Measurements from ENCODE around the gene FGF5. TPM values are rescaled to one million over a fixed set of nuclear protein-coding genes. Genes with fewer than 3 reads are reported as not detected.
"Not testable (repeated sequence)": the region's sequence is repeated elsewhere in the genome, so short reads cannot be mapped to it uniquely, and the experiment has no call there.

FGF5 gene
- polyA plus RNA-seq, 12 donors = 0.47 to 2.4 (median 1.4) TPM; not detected in 1

DNA sequence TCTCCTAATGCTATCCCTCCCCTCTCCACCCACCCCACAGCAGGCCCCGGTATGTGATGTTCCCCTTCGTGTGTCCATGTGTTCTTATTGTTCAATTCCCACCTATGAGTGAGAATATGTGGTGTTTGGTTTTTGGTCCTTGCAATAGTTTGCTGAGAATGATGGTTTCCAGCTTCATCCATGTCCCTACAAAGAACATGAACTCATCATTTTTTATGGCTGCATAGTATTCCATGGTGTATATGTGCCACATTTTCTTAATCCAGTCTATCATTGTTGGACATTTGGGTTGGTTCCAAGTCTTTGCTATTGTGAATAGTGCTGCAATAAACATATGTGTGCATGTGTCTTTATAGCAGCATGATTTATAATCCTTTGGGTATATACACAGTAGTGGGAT lies 24.2 kb downstream of the FGF5 start:
- not testable (repeated sequence) for DNase-seq

DNA sequence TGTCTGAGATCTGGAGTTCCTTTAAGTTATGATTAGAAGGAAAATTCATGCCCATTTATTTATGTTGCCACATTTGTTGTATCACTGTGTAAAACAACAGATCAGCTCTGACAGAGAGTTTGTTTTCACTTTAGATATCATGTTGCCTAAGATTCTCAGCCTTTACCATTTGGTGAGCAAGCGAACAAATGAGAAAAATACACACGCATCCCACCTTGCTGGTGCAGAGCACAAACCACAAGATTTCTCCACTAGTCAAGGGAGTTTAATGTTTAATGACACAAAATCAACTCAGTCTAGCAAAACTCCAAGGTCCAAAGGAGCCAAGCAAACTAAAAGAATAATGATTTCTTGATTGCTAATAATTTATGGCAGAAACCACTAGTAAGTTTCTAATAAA lies 27.7 kb downstream of the FGF5 start:
- DNase-seq = no peak

DNA sequence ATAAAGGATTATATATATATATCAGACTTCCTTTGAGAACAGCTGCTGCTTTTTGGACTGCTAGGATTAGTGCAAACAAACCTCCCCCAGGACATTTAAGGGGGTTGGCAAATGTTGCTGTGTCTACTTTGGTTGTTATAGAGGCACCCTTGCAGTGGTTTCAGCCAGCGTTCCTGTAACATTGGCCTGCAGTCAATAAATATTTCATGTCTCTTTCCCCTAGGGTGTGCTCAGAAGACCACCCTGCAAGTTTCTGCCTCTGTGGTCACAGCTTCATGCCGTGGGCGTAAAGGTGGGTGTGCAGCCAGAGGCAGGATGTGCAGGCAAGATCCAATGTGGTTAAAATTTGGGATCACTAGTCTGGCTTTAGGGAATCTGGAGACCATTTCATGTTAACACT lies 28.9 kb downstream of the FGF5 start:
- DNase-seq = no peak

DNA sequence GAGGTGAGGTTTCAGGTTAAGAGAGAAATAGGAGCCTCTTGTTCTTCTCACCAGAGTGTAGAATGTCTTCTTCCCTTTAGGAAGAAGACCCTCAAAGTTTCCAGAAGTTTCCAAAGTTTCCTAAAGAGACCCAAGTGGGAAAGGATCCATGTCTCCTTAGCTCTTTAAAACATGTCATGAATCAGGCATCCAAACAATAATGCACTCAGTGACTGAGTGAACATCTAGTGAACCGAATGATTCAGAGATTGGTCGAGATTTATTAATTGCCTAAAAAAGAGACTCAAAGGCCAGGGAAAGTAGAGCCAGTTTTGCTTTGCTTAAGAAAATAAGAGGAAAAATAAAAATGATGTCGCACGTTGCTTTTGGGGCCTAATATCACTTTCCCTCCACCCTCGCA lies 29.4 kb downstream of the FGF5 start:
- DNase-seq = no peak

DNA sequence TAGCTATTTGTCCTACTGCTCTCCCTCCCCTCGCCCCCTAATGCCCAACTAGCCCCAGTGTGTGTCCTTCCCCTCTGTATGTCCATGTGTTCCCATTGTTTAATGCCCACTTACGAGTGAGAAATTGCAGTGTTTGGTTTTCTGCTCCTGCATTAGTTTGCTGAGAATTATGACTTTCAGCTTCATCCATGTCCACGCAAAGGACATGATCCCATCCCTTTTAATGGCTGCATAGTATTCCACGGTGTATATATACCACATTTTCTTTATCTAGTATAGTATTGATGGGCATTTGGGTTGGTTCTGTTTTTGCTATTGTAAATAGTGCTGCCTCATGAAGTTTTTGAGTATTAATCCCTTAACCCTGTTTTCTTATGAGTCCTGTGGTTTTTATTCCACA lies 35.4 kb downstream of the FGF5 start:
- no peak for DNase-seq

DNA sequence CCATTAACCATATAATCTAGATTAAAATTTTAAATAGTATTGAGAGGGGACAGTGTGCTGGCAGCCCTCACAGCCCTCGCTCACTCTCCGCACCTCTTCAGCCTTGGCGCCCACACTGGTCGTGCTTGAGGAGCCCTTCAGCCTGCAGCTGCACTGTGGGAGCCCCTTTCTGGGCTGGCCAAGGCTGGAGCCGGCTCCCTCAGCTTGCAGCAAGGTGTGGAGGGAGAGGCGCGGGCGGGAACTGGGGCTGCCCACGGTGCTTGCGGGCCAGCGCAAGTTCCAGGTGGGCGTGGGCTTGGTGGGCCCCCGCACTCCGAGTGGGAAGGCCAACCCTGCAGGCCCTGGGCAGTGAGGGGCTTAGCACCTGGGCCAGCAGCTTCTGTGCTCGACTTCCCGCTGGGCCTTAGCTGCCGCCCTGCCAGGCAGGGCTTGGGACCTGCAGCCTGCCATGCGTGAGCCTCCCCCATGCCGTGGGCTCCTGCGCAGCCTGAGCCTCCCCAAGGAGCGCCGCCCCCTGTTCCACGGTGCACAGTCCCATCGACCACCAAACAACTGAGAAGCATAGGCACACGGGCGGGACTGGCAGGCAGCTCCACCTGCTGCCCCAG lies 36.3 kb downstream of the FGF5 start:
- no peak for DNase-seq

DNA sequence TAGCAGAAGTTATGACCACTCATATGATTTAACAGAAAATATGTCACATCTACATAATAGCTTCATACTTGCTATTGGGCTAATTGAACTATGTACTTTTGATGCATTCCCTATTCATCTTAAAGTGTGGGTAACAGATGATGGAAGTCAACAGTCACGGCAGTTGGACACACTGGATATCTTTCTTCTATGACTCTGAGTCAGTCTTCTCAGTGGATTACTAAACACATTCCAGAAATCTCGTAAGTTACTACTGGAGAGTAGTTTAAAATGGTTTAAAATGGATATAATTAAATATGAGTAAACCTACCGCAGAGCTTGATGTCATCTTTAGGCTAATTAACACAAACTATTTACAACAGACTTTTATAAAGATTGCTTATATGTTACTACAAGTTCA lies 39.0 kb downstream of the FGF5 start:
- no peak for DNase-seq

DNA sequence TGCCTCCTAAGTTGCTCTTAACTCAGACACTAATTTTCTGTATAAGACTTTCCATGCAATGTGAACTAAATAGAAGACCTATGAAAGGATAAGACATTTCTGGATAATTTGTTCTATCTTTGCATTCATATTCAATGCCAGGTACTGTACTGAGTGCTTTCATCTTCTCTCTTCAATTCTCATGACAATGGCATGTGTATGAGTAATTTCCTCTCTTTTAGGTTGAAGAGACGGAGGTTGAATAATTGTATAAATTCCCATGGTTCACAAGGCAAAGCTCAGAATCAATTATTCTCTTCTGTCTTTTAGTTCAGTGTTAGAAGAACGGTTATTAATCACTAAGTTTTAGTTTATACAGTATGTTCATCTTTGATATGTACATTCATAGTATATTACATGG lies 39.8 kb downstream of the FGF5 start:
- no peak for DNase-seq

DNA sequence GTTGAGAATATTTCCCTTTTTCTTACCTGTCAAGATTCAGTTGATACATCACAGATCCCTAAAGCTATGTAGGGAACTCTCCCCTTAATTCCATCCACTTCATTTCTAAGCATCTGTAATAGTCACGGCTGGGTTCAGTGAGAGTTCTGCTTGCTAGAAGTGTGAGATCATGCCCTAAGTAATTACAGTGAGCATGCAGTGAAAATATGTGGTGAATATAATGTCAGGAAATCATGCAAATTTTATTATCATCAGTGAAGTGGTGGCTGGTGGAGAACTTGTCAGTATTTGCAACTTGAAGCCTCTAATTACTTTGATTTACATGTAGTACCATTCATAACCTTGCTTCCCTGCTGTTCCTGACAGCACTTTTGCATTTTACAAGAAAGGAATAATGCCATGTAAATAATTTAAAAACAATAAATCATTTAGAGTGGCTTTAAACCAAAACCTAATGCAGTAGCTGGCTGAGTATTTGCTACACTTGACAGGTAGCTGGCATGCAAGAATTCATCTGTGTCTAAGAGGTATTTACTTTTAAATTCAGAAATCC lies 40.8 kb downstream of the FGF5 start:
- no peak for DNase-seq

DNA sequence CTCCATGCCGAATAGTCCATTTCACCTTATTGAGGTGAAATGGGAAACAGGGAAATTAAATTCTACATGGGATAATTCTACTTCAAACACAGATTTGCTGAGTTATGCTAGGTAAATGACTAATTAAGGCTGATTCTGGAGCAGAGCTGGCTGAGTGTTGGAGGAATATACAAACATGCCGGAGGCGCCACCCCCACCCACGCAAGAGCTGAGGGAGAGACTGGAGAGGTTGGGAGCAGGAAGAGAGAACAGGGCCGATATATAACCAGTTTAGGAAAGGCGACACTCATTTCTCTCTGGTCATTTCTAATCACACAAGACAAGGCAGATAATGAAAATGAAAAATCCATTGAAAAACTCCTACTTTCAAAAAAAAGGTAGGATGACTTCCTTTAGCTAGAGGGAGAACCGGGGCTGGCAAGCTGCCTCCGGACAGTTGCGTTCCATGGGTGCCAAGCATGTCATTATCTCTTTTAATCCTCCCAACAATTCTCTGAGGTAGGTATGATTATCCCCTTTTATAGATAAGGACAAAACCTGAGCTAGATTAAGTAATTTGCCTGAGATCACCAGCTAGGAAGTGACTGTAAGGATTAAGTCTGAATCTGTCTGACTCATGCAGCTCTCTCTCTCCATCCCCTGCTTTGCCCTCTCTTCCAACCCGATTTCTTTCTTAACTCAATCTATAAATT lies 41.5 kb downstream of the FGF5 start:
- DNase-seq = no peak

DNA sequence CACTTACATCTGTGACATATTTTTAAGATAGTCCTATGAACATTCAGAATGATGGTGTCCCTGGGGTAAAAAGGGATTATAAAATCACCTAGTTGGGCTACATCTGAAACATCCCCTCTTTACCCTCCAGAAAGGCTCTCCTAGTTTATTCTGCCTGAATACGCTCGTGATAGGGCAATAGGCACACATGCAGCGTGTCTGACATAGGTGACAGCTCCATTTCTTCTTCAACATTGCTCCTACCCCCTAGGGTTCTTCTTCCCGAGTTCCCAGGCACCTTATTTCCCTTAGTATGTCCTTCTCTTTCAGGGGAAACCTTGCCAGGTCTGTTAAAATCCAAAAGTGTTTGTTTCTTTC lies 42.0 kb downstream of the FGF5 start:
- DNase-seq = no peak

DNA sequence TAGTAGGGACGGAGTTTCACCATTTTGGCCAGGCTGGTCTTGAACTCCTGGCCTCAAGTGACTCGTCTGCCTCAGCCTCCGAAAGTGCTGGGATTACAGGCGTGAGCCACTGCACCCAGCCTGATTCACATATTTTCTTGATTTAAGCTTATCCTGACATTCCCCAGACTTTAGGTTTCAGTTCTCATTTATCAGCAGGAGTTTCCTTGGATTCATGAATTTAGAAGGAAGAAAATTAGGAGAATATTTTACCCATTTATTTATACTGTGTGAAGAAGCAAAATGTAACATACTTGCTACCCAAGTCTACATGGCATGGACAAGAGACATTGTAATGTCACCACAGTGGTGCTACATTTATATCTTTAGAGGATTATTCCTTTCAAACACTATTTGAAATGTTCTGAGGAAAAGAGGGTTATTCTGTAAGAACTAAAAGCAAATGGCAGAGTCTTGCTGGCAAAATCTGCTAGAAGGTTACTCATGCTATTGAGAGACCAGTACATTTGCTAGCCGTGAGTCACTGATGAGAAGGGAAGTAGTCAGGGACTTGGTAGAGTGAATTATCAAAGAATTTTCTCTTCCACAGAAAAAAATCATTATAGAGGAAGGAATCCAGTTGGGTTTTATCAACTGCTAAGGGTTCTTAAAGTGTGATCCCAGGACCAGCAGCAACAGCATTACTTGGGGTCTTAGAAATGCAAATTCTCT lies 43.0 kb downstream of the FGF5 start:
- no peak for DNase-seq

DNA sequence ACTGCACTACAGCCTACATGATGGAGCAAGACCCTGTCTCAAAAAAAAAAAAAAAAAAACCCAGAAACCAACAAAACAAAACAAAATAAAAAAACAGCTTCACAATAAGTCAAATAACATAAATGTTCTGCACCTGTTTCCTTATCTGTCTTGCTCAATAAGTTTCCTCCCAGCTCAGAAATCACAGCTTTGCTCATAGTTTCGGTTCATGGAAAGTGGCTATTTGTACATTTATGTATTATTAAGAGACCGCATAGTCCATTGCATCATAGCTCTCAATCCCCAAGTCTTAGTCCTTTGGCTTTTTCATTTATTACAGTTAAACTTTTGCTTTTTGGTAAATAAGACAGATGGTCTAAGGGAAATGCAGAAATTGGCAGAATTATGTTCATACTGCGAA lies 44.7 kb downstream of the FGF5 start:
- no peak for DNase-seq

DNA sequence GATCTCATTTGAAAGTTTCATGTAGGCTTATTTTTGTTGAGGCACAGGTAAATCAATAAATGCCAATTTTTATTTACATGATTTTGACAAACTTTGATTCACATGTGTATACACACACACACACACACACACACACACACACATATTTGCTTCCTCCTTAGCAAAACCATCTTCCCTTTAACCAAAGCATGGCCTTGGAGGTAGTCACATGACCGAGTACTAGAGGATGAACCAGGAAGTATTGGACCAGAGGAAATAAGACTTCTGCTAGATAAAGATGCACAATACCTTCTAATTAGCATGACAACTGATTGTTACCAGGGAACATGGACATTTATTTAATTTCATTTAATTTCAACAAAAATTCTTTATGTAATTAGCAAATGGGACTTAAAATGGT lies 45.7 kb downstream of the FGF5 start:
- DNase-seq = no peak

DNA sequence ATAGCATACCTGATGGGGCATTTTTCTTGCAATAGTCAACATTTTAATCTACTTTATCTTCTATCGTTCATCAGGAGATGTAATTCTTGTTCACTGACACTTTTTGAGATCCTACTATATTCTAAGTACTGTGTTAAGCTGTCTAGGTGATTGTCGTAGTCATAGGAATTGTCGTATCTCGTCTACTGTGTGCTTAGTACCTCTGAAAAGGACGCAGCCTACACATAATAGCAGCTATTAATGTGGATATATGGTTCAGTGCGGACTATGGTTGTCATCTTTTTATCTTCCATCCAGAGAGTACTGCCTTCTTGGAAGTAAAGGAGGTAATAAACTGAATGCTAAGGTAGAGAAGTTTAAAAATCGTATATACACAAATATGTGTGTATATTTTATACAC lies 47.2 kb downstream of the FGF5 start:
- no peak for DNase-seq

DNA sequence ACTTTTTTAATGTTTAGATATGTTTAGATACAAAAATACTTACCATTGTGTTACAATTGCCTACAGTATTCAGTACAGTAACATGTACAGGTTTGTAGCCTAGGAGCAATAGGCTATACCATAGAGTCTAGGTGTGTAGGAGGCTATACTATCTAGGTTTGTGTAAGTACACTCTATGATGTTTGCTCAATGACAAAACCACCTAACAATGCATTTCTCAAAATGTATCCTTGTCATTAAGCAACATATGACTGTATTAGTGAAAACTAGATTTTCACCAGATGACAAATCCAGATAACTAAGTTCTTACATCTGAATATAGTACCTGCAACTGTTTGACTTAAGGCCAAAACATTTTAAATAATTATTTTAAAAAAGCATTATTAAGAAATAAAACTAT lies 49.4 kb downstream of the FGF5 start:
- not testable (repeated sequence) for DNase-seq

DNA sequence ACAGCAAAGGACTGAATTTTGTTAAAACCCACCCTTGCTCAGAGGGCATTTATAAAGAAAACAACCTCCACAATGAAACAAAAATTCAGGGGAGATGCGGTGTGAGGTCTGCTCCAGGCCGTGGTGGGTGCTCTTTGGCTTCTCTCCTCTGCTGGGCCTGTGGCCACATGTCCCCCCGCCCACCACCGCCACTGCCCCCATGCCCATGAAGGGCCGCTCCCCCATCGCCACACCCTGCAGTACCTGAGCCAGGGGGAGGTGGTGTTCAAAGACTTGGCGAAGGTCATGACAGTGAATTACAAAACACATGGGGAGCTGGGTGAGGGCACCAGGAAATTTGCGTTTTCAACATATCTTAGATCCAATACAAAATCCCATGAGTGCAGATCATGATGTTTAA lies 54.9 kb downstream of the FGF5 start:
- DNase-seq = no peak

DNA sequence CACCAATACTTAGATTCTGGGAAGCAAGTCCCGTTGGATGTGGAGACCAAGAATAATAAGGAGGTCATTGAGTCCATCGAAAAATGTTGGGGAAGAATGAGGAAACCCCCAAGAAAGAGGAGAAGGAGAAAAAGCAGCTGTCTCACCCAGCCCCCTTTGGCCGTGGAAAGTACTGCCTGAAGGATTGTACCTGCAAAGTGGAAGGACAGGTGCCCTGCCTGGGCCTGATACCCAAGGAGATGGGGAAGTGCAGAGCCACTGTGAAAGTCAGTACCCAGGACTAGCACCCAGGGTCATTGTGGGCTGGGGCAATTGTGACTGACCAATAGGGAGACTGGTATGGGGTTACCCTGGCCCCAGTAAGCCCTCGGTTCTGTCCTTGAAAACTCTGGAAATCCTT lies 55.3 kb downstream of the FGF5 start:
- no peak for DNase-seq

DNA sequence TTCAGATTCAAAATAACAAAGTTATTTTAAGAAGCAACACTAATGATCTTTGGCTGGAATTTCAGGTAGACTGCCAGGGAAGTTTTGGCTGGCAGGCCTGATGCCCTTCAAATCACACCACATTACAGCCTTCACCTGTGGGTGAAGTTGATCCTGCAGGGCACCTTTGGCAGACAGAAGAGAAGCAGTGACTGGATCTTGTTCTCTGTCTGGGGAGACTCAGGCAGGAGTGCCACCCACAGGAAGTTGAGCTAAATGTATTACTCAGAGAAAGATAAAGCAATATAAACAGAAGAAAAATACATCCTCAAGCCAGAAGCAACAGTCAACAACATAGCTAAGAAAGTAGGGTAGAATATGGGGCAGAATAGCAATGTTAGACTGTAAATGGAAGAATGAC lies 56.3 kb downstream of the FGF5 start:
- DNase-seq = no peak

DNA sequence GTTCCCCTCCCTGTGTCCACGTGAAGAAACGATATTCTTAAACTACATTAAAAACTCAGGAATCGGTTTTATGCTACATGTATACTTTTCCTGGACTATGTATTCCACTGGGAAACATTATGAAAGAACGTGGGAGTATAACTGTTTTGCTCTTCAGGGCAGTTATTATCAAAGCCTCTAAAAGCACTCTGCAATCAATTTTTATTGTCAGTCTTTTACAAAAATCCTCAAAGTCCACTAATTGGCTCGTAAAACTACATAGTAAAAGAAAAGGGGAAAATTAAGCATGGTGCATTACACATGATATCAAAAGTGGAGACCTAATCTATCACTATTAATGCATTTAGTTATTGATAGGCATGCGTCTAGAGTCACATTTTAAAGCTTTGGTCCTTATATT lies 57.7 kb downstream of the FGF5 start:
- no peak for DNase-seq

DNA sequence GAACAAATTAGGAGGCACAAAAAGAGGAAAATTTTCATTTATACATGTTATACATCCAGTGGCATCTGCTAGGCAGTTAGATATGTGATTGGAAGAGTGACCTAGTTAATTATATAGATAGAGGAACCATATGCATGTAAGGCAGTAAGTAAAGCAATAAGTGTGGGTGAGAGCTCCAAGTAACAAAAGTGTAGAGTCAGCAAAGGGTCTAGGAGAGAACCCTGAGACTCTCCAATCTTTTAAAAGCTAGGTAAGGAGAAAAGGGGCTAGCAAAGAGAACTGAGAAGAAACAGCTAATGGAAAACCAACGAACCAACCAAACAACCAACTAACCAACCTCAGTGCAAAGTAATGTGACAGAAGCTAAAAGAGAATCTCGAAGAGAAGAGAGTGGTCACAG lies 65.2 kb downstream of the FGF5 start:
- DNase-seq = no peak

DNA sequence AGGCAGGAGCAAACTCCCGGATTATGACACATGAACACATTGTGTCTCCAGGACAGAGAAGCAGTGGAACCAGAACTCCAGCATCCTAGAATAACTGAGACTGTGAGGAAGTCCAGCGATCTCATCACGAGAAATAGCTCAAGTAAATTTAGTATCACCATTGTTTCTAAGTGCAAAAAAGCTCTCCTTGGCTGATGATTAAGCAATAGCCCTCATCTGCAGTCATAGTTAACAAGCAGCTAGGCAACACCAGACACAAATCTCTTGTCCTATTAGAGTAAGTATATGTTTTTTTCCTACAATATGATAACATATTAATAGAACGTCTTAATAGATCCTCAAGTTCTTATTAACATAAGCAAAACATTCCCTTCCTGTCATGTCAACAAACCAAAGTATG lies 66.7 kb downstream of the FGF5 start:
- DNase-seq = no peak

DNA sequence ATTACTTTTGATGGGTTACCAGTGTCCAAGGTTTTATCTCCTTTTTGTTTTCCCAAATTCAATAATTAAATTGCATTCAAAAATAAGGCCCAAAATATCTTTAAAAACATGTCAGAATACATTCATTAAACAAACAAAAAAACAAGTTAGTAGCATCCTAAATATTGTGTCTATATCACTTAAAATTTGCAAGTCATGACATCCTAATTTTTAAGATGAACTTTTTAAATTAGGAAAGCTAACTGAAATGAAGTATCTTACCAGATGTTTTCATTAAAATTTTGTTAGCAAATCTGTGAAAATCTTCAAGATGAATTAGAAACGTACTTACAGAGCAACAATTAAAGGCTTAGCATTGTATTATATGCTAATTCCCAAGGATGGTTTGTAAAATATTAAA lies 68.1 kb downstream of the FGF5 start:
- DNase-seq = no peak

DNA sequence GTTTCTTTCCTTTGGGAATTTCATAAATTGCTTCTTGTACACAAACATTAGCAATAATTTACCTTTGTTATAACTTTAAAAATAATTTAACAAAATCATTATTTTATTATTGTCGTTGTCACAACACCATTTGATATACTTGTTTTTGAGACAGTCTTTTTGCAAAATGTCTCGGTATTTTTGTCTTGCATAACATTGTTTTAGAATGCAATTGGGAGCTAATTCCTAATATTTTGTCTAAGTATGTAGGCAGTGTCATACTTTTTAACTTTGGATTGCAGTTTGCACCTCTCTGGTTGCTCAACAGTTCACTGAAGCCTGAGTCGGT lies 68.7 kb downstream of the FGF5 start:
- DNase-seq = no peak

Data from muscle of arm (tissue), 12 donors.